Measurements from ENCODE around the gene LIN28A.

Gene LIN28A, protein sequence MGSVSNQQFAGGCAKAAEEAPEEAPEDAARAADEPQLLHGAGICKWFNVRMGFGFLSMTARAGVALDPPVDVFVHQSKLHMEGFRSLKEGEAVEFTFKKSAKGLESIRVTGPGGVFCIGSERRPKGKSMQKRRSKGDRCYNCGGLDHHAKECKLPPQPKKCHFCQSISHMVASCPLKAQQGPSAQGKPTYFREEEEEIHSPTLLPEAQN

DNA sequence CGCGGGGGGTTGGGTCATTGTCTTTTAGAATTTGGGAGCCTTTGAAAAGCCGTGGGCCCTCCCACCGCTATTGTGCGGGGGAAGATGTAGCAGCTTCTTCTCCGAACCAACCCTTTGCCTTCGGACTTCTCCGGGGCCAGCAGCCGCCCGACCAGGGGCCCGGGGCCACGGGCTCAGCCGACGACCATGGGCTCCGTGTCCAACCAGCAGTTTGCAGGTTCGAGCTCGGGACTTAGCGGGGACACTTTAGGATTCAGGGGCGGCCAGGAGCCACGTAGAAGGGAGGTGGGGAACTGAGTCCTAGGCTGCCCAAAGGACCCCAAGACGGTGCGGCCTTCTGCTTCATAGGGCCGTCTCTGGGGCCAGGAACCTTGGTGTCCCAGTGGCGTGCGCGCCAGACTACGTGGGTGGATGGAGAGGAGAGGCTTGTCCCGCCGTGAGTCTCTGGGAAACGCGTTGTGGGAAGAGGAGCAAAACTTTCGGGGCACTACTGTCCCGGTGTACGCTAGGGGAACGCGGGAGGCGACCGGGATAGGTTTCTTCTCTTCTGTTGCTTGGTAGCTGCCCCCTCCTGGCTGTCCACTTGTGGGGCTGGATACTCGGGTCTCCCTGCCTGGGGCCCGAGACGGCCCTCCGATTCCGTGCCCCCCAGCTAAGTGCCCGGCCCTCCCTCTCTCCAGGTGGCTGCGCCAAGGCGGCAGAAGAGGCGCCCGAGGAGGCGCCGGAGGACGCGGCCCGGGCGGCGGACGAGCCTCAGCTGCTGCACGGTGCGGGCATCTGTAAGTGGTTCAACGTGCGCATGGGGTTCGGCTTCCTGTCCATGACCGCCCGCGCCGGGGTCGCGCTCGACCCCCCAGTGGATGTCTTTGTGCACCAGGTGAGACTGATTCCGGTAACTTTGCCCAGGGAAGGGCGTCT lies at the start of gene LIN28A:
TSS of gene LIN28A (plus strand) at position 112 of the 918 bp plus-strand sequence. CDS start at position 187, 75 bp downstream.
- TF ChIP-seq, protein P1, sequence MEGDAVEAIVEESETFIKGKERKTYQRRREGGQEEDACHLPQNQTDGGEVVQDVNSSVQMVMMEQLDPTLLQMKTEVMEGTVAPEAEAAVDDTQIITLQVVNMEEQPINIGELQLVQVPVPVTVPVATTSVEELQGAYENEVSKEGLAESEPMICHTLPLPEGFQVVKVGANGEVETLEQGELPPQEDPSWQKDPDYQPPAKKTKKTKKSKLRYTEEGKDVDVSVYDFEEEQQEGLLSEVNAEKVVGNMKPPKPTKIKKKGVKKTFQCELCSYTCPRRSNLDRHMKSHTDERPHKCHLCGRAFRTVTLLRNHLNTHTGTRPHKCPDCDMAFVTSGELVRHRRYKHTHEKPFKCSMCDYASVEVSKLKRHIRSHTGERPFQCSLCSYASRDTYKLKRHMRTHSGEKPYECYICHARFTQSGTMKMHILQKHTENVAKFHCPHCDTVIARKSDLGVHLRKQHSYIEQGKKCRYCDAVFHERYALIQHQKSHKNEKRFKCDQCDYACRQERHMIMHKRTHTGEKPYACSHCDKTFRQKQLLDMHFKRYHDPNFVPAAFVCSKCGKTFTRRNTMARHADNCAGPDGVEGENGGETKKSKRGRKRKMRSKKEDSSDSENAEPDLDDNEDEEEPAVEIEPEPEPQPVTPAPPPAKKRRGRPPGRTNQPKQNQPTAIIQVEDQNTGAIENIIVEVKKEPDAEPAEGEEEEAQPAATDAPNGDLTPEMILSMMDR (IDR thresholded peaks at IDR 0.05; ENCODE audit: borderline replicate concordance, extremely low read depth, low read length, poor library complexity, severe bottlenecking) = no peak
- TF ChIP-seq EZH2 (IDR thresholded peaks at IDR 0.05; ENCODE audit: borderline replicate concordance, low read depth, low read length, severe bottlenecking) = no peak
- Histone ChIP-seq H2AFZ (ENCODE audit: low read depth, low read length) (no peak within 1 kb of the TSS), H3K27ac (ENCODE audit: low read length) (no peak within 1 kb of the TSS), H3K27me3 (ENCODE audit: insufficient read depth, low read length, poor library complexity) (peaks cover 4% of the 10 kb centered on the region), H4K20me1 (ENCODE audit: insufficient read depth, low read length) (peaks cover 9% of the 10 kb centered on the region; the same call in 1 of the 2 replicates), H3K4me3 (ENCODE audit: low read depth in 1 of 2, low read length in 2 of 2) (no peak within 1 kb of the TSS), H3K4me1 (ENCODE audit: insufficient read depth, low read length) (no peaks in the 10 kb centered on the region), H3K79me2 (ENCODE audit: insufficient read depth, low read length) (no peaks in the 10 kb centered on the region), H3K9ac (ENCODE audit: low read depth, low read length) (no peak within 1 kb of the TSS), H3K9me3 (ENCODE audit: insufficient read depth, low read length, severe bottlenecking) (no peaks in the 10 kb centered on the region), H3K36me3 (ENCODE audit: insufficient read depth, low read length) (no peaks in the 10 kb centered on the region), H3K4me2 (ENCODE audit: insufficient read depth, low read length) (no peak within 1 kb of the TSS)
- DNase-seq (no peak), ATAC-seq (ENCODE audit: insufficient read depth, low read depth) (no peak)

DNA sequence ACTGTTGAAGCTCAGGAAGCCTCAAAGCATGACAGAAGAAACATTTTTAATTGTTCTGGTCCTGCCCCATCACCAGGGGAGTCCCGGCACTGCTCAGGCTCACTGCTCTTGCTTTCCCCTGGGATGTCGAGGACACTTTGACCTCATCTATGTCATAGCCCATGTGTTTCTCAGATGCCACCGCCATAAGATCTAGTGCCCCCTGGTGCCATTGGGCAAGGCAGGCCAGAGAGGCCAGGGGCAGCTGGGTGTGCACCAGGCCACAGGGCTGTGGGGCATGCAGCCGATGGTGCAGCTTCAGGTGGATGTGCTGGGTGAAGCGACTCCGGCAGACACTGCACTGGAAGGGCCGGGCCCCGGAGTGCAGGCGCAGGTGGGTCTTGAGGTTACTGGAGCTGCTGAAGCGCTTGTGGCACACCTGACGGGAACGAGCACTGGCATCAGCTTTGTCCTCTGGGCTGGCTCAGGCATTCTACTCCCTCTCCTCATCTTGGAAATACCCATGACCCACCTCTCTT lies 49.0 kb upstream of the LIN28A start:
- TF ChIP-seq, protein P1 (IDR thresholded peaks at IDR 0.05; ENCODE audit: borderline replicate concordance, extremely low read depth, low read length, poor library complexity, severe bottlenecking) = no peak
- TF ChIP-seq EZH2 (IDR thresholded peaks at IDR 0.05; ENCODE audit: borderline replicate concordance, low read depth, low read length, severe bottlenecking) = no peak
- no peak overlapping the region for H3K4me3 ChIP-seq (ENCODE audit: low read depth in 1 of 2, low read length in 2 of 2)
- H4K20me1 ChIP-seq (ENCODE audit: insufficient read depth, low read length) = no peaks in the 10 kb centered on the region; the same call in none of the 2 replicates
- no peaks in the 10 kb centered on the region for H3K9me3 ChIP-seq (ENCODE audit: insufficient read depth, low read length, severe bottlenecking)
- ATAC-seq (ENCODE audit: insufficient read depth, low read depth) (no peak), DNase-seq (no peak)
- no peak overlapping the region for H3K27ac ChIP-seq (ENCODE audit: low read length)
- no peak overlapping the region for H3K4me2 ChIP-seq (ENCODE audit: insufficient read depth, low read length)
- H2AFZ ChIP-seq (ENCODE audit: low read depth, low read length) = no peak overlapping the region
- H3K79me2 ChIP-seq (ENCODE audit: insufficient read depth, low read length) = no peaks in the 10 kb centered on the region
- H3K4me1 ChIP-seq (ENCODE audit: insufficient read depth, low read length) = peaks cover 6% of the 10 kb centered on the region; the same call in 1 of the 2 replicates
- H3K9ac ChIP-seq (ENCODE audit: low read depth, low read length) = no peak overlapping the region
- H3K27me3 ChIP-seq (ENCODE audit: insufficient read depth, low read length, poor library complexity) = peaks cover 4% of the 10 kb centered on the region
- no peaks in the 10 kb centered on the region for H3K36me3 ChIP-seq (ENCODE audit: insufficient read depth, low read length)

DNA sequence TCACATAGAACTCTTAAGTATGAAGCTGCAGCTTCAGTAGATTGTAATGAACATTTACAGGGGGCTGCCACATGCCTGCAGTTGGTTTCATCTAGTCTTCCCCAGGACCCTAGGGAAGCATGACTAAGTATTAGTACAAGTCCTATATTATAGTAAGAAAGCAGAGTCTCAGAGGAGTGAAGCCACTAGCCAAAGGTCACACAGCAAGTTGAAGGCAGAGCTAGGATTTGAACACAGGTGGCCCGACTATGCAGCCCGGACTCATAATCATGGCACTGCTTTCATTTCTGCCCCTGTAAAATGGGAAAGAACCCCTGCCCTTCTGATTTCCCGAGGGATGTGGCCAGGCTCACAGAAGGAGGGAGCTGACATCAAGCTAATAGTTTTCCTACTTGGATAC lies 48.3 kb upstream of the LIN28A start:
- no peak for DNase-seq
- Histone ChIP-seq H4K20me1 (ENCODE audit: insufficient read depth, low read length) (no peaks in the 10 kb centered on the region; the same call in none of the 2 replicates), H3K27ac (ENCODE audit: low read length) (no peak overlapping the region), H3K9me3 (ENCODE audit: insufficient read depth, low read length, severe bottlenecking) (no peaks in the 10 kb centered on the region), H3K4me3 (ENCODE audit: low read depth in 1 of 2, low read length in 2 of 2) (no peak overlapping the region), H3K27me3 (ENCODE audit: insufficient read depth, low read length, poor library complexity) (no peaks in the 10 kb centered on the region), H3K79me2 (ENCODE audit: insufficient read depth, low read length) (no peaks in the 10 kb centered on the region), H3K4me1 (ENCODE audit: insufficient read depth, low read length) (peaks cover 6% of the 10 kb centered on the region; the same call in 1 of the 2 replicates), H3K9ac (ENCODE audit: low read depth, low read length) (no peak overlapping the region), H2AFZ (ENCODE audit: low read depth, low read length) (no peak overlapping the region), H3K4me2 (ENCODE audit: insufficient read depth, low read length) (no peak overlapping the region), H3K36me3 (ENCODE audit: insufficient read depth, low read length) (no peaks in the 10 kb centered on the region)
- no peak for TF ChIP-seq EZH2 (IDR thresholded peaks at IDR 0.05; ENCODE audit: borderline replicate concordance, low read depth, low read length, severe bottlenecking)
- TF ChIP-seq, protein P1 (IDR thresholded peaks at IDR 0.05; ENCODE audit: borderline replicate concordance, extremely low read depth, low read length, poor library complexity, severe bottlenecking) = no peak
- no peak for ATAC-seq (ENCODE audit: insufficient read depth, low read depth)
